NCI-H2227 (cell line): ENCODE measurements around the gene GNG13.
"Not testable (repeated sequence)": the region's sequence is repeated elsewhere in the genome, so short reads cannot be mapped to it uniquely, and the experiment has no call there.

ENCODE experiments used
- DNase-seq: peaks from one replicate; lab custom pipeline; 2025; ENCODE audit not compliant: unreplicated experiment; lab: John Stamatoyannopoulos, UW

GNG13 gene

DNA sequence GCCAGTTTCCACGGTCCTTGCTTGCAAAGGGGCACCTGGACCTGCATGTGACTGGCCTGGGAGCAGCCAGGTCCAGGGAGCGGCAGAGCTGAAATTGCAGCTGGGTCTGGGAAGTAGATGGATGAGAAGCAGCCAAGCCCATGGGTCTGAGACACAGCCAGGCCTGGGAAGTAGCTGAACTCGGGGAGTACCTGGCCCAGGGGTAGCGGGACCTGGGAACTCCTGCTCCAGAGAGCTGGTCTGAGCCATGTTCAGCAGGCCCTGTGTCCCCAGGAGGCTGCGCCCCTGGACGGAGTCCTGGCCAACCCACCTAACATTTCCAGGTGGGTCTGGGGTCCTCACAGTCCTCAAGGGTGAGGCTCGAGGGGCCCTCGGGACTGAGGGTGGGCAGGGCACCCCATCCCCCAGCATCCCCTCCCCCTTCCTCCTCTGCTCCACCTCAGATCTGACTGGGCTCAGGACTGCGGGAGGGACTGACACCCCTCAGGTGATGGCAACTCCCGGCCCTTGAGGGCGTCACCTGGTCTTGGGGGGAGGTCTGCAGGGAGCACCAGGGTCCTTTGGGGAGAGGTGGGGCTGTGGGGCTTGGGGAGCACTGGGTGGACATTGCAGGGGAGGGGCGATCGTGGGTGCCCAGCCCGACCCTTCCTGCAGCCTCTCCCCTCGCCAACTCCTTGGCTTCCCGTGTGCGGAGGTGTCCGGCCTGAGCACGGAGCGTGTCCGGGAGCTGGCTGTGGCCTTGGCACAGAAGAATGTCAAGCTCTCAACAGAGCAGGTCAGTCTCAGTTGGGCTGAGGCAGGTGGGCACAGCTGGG is 37.0 kb downstream of the GNG13 start:
- DNase-seq = no peak

DNA sequence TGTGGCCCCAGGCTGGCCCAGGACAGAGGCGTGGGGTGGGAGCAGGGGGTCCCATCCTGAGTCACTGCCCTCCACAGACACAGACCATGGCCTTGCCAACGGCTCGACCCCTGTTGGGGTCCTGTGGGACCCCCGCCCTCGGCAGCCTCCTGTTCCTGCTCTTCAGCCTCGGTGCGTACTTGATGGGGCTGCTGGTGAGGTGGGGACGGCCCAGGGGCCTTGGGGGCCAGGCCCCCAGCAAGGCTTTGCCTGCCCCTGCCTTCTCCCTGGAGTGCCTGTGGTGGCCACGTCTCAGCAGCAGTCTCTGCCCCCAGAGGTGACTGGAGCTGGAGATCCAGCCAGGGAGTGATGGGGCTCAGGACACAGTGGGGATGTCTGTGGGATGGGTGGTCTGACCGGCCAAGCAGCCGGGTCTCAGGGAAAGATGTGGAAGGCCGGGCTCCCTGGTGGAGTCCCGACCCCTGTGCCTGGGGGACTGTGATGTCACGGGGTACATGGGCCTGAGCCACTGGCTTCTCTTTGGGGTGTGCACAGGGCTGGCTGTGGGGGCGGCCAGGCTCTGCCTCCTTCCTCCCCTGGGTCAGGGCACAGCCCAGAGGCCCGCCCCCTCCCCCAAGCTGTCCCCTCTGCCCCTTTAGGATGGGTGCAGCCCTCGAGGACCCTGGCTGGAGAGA is 37.8 kb downstream of the GNG13 start:
- no peak for DNase-seq

DNA sequence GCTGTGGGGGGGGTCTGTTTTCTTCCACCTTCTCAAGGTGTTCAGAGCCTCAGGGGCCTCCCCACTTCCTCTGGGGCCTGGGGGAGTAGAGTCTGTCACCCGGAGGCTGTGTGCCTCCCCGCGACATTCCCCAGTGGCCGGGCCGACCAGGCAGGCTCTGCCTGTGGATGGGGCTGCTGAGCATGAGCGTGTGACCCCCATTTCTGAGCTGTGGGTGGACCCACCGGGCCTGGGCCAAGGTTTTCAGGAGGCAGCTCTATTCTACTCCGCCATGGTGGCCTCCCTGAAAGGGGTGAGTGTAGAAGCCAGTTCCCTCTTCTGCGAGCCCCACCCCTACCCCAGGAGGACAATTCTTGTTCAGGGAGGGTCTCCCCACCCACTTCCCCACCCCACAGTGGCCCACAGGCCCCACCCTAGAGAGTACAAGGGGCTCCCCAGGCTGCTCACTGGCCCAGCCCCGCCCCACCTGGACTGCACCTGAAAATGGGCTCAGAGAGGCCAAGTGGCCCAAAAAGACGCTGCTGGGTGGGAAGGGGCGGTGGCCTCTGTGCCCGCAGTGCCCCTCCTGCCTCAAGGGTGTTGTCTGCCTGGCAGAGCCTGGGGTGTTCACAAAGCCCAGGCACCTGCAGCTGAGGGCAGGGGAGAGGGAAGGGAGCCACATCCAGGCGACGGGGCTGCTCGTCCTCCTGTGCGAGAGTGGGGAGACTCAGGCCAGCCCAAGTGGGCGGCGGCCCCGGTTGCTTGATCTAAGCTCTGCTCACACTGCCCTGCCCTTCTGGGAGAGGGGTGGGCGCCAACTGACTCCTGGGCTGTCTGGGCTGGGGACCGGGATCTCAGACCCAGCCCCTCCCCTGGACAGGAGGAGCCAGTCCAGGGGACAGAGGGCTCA is 38.7 kb downstream of the GNG13 start:
- no peak for DNase-seq

DNA sequence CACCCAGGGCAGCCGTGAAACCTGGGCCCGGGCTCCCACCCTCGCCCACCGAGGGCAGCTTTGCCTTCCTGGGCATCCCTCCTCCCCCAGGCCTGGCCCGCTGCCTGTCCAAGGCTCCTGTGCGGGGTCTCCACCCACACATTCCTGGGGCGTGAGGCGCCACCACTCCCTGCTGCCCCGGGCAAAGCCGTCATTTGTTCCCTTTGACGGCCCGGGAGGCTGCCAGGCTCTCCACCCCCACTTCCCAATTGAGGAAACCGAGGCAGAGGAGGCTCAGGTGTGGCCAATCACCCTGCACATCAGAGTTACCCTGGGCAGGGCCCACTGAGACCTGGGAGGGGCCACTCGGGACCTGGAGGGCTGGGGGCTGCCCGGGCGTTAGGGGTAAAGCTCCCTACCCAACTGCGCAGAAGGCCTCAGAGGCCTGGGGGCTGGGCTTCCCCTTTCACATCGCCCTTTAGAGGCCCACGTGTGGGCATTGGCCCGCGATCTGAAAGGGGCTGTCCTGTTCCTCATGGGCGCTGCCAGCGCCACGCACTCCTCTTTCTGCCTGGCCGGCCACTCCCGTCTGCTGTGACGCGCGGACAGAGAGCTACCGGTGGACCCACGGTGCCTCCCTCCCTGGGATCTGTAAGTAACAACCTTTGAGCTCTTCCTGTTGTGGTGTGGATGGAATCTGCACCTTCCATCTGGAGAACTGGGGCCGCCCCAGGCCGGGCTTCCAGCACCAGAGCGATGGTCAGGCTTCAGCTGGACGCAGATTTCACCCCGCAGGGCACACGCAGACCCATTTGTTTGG is 39.8 kb downstream of the GNG13 start, which contains the start of gene MSLN:
TSS of gene MSLN (plus strand) at position 190 of the 799 bp plus-strand sequence. CDS start 1,947 bp downstream, outside the sequence.
- DNase-seq = no peak

DNA sequence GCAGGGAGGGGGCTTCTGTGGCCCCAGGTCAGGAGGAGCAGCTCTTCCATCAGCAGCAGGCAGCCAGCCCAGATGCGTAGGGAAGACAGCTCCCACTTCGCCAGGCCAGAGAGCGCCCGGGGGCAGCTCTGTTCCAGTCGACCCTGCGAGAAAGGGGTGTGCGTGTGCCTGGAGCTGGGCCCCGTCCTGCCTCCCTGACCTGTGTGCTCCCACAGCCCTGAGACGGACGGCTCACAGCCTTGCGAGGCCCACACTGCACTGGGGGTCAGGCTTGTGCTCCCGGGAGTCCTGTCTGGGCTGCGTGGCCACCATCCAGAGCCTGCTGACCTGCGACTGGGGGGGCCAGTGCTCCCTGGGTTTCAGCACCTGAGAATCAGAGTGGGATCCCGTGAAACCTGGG is 40.5 kb downstream of the GNG13 start:
- no peak for DNase-seq

DNA sequence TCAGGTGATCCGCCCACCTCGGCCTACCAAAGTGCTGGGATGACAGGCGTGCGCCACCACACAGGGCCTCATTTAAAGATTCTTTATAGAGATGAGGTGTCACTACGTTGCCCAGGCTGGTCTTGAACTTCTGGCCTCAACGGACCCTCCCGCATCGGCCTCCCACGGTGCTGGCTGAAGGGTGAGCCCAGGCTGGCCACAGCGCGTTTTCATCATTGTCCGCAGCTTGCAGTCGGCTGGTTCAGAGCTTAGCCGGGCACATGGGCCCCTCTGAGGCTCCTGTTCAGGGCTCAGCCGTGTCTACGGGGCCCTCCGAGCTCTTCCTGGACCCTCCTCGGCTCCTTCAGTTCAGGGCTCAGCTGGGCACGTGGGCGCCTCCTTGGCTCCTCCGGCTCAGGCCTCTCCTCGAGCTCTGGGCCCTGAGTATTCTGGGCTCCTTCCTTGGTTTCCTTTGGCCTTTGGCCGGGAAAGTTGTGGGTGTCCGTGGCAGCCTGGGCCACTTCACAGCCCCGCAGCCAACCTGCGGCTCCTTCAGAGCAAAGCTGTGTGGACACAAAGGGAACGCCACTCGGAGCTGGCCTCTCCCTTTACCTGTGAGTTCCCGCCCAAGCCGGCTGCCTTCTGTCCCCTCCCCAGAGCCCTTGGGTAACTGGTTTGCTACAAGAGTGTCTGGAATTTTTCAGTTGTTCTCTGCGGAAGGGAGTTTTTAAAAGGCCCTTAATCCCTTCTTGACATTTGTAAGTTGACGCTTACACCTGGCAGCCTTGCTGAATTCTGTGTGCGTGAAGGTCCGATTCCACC is 41.2 kb downstream of the GNG13 start:
- DNase-seq = no peak

DNA sequence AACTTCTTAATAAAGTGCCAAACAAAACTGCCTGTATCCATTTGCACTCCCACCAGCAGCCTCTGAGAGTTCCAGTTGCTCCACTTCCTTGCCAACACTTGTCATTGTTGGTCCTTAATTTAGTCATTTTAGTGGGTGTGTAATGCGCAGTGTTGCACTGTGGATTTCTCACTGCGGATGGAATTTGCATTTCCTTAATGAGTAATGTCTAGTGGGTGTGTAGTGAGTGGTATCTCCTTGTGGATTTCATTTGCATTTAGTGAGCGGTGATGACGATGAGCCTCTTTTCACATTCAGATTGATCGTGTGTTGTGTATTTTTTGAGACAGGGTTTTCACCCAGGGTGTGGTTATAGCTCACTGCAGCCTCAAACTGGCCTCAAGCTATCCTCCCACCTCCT is 44.1 kb downstream of the GNG13 start:
- no peak for DNase-seq

DNA sequence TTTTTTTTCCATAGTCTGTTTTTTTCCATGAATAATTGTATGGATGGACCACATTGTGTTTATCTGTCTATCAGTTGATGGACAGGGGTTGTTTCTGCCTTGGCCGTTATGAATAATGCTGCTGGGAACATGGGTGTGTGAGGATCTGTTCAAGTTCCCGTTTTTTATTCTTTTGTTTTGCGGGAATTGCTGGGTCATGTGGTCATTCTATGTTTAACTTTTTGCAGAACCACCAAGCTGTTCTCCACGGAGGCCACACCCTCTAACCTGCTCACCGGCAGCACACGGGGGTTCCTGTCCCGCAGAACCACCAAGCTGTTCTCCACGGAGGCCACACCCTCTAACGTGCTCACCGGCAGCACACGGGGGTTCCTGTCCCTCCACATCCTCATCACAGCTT is 45.9 kb downstream of the GNG13 start:
- DNase-seq = no peak

DNA sequence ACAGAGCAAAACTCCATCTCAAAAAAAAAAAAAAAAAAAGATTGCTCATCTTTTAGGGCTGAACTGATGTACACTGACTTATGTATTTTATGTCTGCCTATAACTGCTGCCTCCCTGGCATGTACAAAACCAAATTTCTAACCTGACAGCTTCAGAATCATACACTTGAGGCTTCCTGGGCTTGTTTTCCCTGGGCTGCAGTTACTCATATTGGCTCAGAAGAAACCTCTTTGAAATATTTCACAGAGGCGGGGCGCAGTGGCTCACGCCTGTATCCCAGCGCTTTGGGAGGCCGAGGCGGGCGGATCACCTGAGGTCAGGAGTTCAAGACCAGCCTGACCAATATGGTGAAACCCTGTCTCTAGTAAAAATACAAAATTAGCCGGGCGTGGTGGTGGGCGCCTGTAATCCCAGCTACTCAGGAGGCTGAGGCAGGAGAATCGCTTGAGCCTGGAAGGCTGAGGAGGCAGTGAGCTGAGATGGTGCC is 46.4 kb downstream of the GNG13 start:
- not testable (repeated sequence) for DNase-seq

DNA sequence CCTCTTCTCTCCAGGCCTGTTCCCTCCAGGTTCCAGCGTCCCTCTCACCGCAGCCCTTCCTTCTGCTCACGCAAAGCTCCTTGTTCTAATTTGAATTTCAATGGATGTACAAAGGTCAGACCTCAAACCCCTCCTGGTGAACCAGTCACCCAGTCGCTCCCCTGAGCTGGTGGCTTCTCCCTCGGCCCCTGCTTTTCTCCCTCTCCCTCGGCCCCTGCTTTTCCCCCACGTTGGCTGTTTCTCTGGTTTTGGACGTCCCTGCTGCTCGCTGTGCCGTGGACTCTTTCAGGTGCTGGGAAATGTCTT is 48.6 kb downstream of the GNG13 start:
- no peak for DNase-seq

DNA sequence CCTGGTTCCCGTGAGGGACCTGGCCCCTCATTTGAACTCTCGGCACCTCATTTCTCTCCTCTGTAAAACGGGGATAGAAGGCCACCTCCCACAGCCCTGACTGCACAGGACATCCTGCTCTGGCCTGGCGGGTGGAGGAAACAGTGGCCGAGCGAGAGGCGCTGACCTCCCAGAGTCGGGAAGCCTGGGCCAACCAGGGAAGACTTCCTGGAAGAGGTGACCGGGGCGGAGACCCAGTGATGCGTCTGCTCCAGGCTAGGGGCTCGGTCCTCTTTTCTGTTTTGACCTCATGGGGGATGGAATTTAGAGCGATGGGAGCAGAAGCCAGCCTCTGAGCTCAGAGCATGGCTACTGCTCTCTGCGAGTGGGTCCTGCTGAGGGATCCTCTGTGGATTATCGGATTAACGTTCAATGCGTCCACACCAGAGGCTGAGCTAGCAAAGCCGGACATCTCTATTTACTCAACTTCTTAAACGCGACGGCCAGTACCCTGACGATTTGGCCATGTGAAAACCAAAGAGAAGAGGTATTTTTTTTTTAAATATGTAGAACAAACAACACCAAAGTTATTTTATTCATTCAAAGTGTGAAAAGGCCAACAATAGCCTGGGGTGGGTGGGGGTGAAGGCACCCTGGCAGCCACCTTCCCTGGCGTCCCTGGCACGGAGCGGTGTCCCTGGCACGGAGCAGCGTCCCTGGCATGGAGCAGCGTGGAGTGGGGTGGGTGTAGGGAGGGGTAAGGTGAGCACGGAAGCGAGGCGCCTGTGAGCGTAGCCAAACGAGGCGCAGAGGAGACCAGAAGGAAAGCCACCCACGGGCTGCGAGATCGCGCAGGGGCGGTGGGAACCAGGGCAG is 49.2 kb downstream of the GNG13 start:
- no peak for DNase-seq

DNA sequence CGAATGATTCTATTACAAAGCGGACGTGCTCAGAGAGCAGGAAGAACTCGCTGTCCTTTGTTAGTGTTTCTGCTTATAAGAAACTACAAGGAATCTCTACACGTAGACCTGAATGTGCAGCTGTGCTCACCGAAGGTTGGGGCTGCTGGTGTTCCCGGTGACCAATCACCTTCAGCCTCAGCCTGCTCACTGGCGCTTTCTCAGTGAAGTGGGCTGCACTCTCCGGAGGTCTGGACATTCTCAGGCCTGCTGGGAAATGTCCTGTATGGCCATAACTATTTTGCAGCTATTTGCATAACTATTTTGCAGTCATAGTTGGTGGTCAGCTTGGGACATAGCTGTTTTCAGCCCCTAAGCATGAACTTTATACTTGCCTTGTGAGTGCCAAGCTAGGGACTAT is 50.0 kb downstream of the GNG13 start:
- DNase-seq = peak; percentile 28

DNA sequence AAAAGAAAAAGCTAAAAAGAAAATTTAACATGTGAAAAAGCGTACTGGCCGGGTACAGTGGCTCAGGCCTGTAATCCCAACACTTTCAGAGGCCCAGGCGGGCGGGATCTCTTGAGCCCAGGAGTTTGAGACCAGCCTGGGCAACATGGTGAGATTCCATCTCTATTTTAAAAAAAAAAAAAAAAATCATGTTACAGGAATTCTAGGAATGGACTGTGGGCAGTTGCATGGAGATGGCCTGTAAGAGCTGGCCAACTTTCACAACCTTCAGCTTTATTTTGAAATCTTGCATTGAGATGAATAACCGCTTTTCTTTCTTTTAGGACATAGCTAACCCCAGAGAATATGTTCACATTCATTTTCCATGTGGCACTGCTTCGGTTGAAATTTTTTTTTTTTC is 51.5 kb downstream of the GNG13 start:
- no peak for DNase-seq
